UCSD-AML1 (cell line): ENCODE results near the gene TREML2.
"Not testable (repeated sequence)": the region's sequence is repeated elsewhere in the genome, so short reads cannot be mapped to it uniquely, and the experiment has no call there.

Source experiments
- DNase-seq: peaks from one replicate; lab custom pipeline; 2025; ENCODE audit not compliant: unreplicated experiment; lab: John Stamatoyannopoulos, UW

Gene TREML2, protein sequence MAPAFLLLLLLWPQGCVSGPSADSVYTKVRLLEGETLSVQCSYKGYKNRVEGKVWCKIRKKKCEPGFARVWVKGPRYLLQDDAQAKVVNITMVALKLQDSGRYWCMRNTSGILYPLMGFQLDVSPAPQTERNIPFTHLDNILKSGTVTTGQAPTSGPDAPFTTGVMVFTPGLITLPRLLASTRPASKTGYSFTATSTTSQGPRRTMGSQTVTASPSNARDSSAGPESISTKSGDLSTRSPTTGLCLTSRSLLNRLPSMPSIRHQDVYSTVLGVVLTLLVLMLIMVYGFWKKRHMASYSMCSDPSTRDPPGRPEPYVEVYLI

DNA sequence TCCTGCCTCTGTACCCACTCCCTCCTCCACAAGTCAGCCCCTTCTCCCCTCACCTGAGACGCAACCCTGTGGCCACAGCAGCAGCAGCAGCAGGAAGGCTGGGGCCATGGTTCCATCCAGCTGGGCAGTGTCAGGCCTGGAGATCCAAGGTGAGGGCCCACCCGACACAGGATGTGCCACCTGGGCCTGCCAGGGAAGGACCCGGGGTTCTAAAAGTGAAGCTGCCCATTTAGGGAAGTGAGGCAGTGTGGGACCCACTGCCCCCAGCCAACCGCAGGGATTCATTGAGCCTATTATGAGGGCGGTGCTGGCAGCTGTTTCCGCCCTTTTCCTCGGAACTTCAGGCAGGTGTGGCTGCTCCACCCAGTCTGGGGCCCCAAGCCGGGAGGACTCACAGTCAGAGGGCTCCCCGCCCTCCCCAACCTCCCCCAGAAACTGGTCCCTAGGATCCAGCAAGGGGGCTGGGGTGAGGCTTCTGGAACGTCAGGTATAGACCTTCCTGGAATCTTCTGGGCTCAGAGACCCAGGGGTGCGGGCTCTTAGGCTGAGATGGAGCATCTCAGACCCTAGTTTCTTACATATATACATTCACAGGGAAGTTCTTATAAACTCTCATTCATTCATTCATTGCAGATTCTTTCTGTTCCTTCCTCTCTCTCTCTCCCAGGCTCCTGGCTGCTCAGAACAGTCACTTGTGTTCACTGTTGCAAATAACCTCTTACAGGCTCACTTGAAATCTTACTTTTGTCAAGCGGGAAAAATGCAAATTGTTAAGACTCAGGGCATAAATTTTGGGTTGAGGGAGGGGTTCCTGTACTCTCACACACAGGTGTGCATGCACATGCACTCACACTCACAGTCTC, at the start of gene TREML2:
TSS of gene TREML2 (minus strand) at position 249 of the 863 bp plus-strand sequence. CDS start at position 108, 141 bp downstream.
- DNase-seq: peak; percentile 83

DNA sequence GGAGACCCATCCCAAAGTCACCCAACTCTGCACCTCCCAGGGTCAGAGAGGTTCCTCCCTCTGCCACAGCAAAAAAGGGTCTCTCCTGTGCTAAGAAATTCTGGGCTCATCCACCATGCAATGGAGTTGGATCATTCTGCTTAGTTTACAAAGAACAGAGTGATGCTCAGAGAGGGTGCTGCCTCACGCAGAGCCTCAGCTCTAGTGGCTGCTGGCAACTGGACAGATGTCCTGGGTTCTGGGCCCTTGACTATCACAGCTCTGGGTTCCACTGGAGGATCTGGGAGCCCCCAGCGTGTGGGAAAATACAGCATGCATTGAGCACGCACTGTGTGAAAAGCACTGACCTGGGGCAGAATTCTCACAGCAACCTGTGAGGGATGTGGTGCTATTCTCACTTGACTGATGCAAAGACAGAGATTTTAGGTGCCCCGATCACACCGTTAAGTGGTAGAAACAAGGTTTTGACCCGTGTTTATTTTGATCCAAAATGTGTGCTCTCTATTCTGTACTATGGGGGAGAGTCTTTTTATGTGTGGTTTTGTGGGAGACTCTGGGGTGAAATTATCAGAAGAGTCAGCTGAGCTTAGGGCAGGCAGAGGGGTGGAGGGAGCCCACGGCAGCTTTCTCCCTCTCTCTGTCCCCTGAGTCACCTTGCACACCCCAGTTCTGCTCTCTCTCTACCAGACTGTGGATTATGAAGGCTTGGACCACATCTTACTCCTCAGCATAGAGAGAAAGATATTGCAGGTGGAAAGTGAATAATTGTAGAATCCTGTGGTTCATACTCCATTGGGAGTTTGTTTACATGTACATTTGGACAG, 47.1 kb upstream of the TREML2 start:
- DNase-seq: no peak

DNA sequence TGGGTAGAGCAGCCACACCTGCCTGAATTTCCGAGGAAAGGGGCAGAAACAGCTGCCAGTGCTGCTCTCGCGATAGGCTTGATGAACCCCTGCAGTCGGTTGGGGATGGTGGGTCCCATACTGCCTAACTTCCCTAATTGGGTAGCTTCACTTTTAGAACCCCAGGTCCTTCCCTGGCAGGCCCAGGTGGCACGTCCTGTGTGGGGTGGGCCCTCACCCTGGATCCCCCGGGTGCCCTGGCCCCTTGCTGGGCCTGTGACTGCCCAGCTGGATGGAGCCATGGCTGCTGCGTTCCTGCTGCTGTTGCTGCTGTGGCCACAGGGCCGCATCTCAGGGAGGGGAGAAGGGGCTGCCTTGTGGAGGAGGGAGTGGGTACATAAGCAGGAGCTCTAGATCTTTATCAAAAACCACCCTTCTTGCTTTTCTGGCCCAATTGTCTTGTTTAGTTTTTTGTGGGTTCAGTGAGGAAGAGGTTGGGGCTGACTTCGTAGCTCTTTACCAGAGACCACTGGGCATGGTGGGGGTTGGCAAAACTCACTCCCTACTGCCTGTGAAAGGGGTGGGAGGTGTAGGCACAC, 46.4 kb upstream of the TREML2 start:
- DNase-seq: no peak

DNA sequence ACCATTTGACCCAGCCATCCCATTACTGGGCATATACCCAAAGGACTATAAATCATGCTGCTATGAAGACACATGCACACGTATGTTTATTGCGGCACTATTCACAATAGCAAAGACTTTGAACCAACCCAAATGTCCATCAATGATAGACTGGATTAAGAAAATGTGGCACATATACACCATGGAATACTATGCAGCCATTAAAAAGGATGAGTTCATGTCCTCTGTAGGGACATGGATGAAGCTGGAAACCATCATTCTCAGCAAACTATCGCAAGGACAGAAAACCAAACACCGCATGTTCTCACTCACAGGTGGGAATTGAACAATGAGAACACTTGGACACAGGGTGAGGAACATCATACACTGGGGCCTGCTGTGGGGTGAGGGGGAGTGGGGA, 45.6 kb upstream of the TREML2 start:
- DNase-seq: not testable (repeated sequence)

DNA sequence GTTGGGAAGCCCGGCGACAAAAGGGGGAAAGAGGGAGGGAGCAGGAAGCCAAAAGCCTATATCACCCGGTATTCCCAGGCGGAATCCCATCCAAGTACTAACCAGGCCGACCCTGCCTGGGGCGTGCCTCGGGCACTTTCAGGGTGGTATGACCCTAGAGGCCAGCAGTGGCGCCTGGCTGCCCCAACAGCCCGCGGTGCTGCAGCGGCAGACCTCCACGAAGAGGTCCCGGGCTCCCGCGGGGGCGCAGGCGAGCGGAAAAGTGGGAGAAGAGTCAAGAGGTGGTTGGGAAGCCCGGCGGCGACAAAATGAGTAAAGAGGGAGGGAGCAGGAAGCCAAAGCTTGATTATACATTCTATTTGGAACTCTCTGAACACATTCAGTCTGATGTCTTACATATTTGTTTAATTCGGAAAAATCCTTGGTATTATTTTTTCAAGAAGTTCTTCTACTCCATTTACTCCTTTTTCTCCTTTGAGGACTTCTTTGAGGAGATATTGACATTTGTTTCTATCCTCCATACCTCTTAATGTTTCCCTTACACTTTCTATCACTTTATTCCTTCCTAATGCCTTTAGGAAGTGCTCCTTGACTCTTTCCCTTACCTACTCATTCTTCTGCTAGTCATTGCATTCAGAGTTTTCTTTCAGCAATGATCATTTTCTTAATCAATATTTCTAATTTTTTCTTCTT, 38.7 kb upstream of the TREML2 start:
- DNase-seq: no peak

DNA sequence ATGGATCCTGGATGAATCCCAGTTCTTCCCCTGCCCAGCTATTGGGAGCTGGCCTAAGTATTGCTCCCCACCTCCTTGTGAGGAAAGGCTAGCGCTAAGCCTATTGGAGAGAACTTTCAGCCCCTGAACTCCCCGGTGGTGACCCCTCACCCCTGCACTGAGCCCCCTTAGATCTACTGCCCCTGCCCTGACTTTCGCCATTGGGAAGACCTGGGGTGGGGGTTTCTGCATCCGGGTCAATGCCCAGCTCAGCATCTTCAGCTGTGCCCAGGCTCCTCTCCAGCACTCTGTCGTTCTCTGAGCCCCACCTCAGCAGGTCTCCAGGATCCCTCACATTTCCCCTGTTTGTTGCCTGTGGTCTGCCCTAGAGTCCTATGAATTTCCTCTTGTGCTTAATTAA, 36.2 kb upstream of the TREML2 start:
- no peak for DNase-seq

DNA sequence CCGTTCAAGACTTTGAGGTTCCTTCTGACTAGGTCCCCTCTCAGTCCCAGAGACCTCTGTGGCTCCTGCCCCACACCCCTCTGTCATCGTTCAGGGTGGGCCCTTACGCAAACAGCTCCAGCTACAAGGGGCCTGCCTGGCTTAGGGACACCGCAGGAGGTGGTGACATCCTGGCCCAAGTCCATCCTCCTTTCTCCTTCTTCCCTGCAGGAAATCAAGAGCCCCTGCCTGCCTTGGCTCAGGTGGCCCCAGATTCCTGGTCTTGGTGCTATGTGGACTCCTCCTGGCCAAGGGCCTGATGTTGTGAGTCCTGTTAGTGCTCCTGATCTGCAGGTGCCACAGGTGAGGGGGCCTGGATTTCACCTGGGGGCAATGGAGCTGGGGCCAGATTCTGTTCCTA, 35.3 kb upstream of the TREML2 start:
- no peak for DNase-seq

DNA sequence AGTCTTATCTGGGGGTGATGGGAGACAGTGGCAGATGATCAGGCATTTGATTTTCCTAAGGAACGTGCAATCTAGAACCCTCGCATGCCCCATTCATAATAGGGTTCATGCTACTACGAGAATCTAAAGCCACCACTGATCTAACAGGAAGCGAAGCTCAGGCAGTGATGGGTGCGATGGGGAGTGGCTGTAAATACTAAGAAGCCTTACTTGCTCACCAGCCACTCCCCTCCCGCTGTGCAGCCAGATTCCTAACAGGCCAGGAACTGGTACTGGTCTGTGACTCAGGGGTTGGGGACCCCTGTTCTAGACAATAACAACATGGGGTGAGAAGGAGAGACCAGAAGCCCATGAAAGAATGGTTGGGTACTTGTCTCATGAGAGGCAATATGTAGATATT, 31.7 kb upstream of the TREML2 start:
- DNase-seq: no peak

DNA sequence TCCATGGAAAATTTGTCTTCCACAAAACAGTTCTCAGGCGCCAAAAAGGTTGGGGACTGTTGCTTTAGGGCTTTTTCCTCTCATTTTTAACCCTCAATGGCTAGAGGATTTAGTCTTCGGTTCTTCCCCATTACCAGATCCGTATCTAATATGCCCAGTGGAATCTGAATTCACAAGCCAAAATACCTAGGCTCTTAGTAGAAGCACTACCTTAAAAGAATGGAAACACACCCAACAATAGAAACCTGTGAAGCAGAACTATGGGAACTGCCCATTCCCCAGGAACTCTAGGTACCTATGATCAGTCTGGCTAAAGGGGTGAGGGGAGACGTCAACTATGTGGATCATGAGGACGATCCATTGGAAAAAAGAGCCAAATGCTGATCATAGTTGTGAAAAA, 30.3 kb upstream of the TREML2 start:
- no peak for DNase-seq

DNA sequence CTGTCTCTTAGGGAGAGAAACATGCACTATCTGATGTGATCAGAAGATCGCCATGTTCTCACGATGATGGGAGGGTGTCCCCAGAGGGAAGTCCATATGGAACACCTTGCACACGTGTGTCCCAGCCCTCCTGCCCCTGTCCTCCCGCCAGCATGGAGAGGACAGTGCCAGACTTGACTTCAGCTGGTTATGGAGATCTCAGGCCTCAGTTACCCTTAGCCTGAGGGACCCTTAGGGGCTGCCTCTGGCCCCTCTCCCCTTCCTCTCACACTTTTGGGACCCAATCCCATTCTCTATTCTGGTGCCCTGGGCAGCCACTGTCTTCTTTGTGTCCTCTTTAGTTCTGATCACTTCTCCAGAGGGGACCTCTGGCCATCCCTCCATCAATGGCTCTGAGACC, 28.8 kb upstream of the TREML2 start:
- no peak for DNase-seq

DNA sequence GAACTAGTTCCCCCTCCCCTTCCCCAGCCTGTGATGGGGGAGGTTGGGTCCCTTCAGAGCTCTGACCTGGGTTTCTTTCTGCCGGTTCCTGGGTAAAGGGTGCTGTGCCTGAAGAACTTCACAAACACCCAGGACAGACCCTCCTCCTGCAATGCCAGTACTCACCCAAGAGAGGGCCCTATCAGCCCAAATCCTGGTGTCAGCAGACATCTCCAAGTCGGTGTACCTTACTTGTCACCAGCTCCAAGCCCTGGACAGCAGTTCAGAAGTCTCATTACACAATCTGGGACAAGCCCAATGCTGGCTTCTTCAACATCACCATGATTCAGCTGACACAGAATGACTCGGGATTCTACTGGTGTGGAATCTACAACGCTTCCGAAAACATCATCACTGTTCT, 27.7 kb upstream of the TREML2 start:
- DNase-seq: peak; percentile 57

DNA sequence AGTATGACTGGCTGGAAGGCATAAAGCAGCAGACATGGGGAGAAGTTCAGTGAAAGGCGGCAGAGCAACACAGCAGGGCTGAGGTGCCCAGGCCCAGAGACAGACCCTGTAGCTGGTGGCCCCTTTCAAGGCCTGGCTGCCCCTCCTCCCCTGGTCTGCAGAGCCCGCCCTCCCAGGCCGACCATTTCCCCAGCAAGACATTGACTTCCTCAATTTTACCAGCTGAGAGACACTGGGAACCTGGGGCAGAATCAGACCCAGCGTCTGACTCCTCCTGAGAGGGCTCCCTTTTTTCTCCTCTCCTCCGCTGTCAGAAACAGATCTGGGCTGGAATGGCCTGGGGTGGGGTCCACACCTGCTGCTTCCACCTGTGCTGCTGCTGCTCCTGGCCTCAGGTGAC, 27.1 kb upstream of the TREML2 start, which contains the start of gene TREML4:
TSS of gene TREML4 (plus strand) at position 254 of the 400 bp plus-strand sequence. CDS start at position 333, 79 bp downstream.
- peak; percentile 56 for DNase-seq

DNA sequence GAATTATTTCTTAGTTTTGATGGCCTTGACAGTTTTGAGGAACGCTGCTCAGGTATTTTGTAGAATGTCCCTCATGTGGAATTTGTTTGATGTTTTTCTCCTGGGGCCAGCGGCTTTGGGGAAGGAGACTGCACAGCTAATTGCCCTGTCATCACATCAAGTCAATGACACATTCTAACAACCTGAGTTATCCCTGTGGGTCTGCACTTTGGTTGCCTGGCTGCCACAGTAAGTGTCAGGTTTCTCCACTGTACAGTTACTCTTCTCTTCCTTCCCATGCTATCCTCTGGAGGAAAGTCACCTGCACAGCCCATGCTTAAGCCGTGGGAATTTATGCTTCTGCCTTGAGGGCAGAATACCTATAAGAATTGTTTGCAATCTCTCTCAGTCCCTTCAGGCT, 25.8 kb upstream of the TREML2 start:
- DNase-seq: no peak

DNA sequence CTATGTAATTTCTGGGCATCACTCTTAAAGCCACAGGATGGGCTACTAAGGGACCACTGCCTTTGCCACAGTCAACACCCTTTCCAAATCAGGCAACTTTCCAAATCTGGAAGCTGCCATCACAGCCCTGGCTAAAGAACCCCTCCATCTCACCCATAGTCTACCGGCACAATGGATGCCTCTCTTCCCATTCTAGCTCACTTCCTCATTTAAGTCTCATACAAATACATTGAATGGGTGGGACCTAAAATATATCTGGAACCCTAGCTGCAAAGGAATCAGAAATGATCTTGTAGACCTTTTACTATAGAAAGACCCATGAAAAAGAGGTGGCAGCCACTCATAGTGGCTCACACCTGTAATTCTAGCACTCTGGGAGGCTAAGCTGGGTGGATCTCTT, 23.9 kb upstream of the TREML2 start:
- DNase-seq: no peak

DNA sequence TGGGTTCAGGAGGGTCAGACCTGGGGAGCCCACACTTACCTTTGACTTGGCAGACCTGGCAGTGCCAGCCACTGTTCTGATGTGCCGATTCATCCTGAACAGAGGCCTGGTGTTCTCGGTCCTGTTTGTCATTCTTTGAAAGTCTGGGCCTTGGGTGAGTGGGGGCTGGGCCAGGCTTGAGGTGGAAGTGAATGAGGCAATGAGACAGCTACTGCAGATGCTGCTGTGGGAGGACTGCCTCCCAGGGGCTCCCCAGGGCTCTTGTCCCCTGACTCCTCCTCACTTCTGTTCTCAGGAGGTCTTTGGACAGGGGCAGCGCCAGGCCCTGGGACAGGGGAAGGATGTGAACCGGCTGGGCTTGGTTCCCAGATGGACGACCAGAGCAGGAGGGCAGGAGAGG, 21.6 kb upstream of the TREML2 start:
- peak; percentile 65 for DNase-seq

DNA sequence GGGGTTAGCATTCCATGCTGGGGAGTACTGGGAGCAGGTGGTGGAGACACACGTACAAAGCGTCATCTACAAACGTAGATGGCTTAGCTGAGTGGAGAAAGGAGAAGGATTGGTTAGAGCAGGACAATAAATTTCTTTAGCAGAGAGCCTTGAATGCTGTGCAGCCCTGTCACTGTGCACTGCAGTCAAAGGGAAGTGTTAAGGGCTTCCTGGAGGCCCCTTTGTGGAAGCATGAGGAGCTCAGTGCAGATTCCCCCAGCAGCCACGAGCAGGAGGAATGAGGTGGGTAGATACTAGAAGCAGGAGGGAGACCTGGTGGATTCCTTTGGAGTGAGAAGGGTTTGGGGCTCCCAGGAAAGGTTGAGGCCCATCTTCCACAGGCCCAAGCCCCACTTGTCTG, 21.1 kb upstream of the TREML2 start:
- no peak for DNase-seq

DNA sequence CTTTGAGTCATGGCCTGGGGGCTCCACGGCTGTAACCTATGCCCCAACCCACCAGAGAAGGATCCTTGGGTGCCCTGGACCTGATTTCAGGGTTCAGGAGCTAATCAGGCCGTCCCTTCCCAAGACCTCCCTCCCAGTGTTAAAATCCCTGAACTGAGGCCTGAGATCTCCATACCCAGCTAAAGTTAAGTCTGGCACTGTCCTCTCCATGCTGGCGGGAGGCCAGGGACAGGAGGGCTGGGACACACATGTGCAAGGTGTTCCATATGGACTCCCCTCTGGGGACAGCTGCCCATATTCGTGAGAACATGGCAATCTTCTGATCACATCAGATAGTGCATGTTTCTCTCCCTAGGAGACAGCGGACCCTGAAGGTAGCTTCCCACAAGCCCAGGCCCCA, 15.7 kb upstream of the TREML2 start:
- no peak for DNase-seq

DNA sequence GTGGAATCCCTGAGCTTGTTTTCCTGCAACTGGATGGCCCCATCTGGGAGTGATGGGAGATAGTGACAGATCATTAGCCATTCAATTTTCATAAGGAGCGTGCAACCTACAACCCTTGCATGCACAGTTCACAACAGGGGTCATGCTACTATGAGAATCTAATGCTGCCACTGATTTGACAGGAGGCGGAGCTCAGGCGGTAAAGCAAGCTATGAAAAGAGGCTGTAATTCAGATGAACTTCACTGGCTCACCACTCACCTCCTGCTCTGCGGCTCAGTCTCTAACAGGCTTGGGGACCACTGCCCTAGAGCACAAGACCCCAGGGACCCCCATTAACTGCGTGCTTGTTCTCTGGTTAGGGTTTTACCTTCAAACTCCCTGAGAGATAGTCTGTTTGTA, 14.8 kb upstream of the TREML2 start:
- no peak for DNase-seq

DNA sequence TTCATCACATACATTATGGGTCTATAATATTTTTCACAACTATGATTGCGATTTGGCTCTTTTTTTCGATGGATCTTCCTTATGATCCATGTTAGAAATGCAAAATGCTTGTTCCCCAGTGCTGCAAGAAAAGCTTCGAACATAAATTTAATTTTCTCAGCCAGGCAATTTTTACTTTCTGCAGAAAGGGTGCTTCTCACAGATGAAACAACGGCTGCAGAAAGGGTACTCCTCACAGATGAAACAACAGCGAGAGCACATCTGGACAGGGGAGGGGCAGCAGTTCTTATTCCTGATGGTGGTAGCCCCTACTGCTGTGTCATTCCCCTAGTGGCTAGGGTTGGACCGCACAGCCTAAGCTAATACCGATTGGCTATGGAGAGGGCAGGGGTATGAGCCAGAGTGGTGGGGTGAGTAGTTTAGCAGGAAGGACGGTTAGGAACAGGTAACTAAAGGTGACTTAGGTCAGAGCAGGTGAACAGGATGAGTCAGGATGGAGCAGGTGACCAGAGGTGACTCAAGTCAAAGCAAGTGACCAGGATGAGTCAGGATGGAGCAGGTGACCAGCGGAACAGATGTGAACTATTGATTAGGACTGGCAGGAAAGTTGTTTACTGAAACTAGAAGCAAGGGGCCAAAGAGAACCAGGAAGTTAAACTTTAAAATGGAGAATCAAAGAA, 13.8 kb upstream of the TREML2 start:
- DNase-seq: no peak
